MM.1S (cell line): Measurements from ENCODE around the gene CNGA3.

Experiments
- DNase-seq: peaks from one replicate; pipeline ENCODE4 v3.0.0-alpha.2; 2015
- H2AFZ ChIP-seq: fragments of 300-600 bp; sonication (generic); 2 replicates; pipeline ENCODE4 v1.6.0; 2016; ENCODE audit warnings: antibody characterized with exemption, low read length
- H3F3A ChIP-seq: fragments of 300-600 bp; sonication (generic); 2 replicates; pipeline ENCODE4 v1.6.1; 2016; ENCODE audit warnings: mild to moderate bottlenecking, antibody characterized with exemption, low read length, moderate library complexity, mixed read lengths; ENCODE audit not compliant: insufficient read depth
- H3K27ac ChIP-seq: fragments of 300-600 bp; sonication (generic); 2 replicates; pipeline ENCODE4 v1.5.1; 2016; ENCODE audit warnings: mild to moderate bottlenecking, low read length
- H3K27me3 ChIP-seq: fragments of 300-600 bp; sonication (generic); replicated peaks from 2 replicates; pipeline ENCODE4 v1.6.0; 2016; ENCODE audit warnings: low read length; ENCODE audit not compliant: insufficient read depth
- H3K36me3 ChIP-seq: fragments of 300-600 bp; sonication (generic); replicated peaks from 2 replicates; pipeline ENCODE4 v1.6.1; 2016; ENCODE audit warnings: mild to moderate bottlenecking, low read length, mixed read lengths; ENCODE audit not compliant: insufficient read depth
- H3K4me1 ChIP-seq: fragments of 300-600 bp; sonication (generic); 2 replicates; pipeline ENCODE4 v1.6.1; 2016; ENCODE audit warnings: low read length, mixed read lengths
- H3K4me2 ChIP-seq: fragments of 300-600 bp; sonication (generic); 2 replicates; pipeline ENCODE4 v1.6.0; 2016; ENCODE audit warnings: low read depth, low read length
- H3K4me3 ChIP-seq: fragments of 300-600 bp; sonication (generic); 2 replicates; pipeline ENCODE4 v1.5.1; 2016; ENCODE audit warnings: low read length, mixed read lengths
- H3K79me2 ChIP-seq: fragments of 300-600 bp; sonication (generic); 2 replicates; pipeline ENCODE4 v1.6.1; 2016; ENCODE audit warnings: mixed run types, low read length, mixed read lengths
- H3K9ac ChIP-seq: fragments of 300-600 bp; sonication (generic); 2 replicates; pipeline ENCODE4 v1.6.1; 2016; ENCODE audit warnings: low read length, mixed read lengths
- H3K9me2 ChIP-seq: fragments of 300-600 bp; sonication (generic); replicated peaks from 2 replicates; pipeline ENCODE4 v1.6.1; 2016; ENCODE audit warnings: mild to moderate bottlenecking, low read length, mixed read lengths; ENCODE audit not compliant: insufficient read depth
- H3K9me3 ChIP-seq: fragments of 300-600 bp; sonication (generic); replicated peaks from 2 replicates; pipeline ENCODE4 v1.6.1; 2016; ENCODE audit warnings: mild to moderate bottlenecking, low read length, mixed read lengths; ENCODE audit not compliant: insufficient read depth
- H4K20me1 ChIP-seq: fragments of 300-600 bp; sonication (generic); 2 replicates; pipeline ENCODE4 v1.6.1; 2016; ENCODE audit warnings: mild to moderate bottlenecking, low read length, moderate library complexity, mixed read lengths; ENCODE audit not compliant: insufficient read depth
- EZH2 ChIP-seq: fragments of 300-600 bp; sonication (generic); optimal IDR thresholded peaks from 2 replicates; pipeline ENCODE3; 2017; ENCODE audit warnings: low read depth, mild to moderate bottlenecking, antibody characterized with exemption, low read length, mixed read lengths
- EZH2phosphoT487 ChIP-seq: fragments of 300-600 bp; sonication (generic); IDR thresholded peaks from 2 replicates; pipeline ENCODE4 v1.6.1; 2018; ENCODE audit warnings: antibody characterized with exemption, low read length
- TF ChIP-seq, protein P1 (sequence below): fragments of 300-600 bp; sonication (generic); IDR thresholded peaks from 2 replicates; pipeline ENCODE4 v1.5.1; 2016; ENCODE audit warnings: antibody characterized with exemption, low read length, mixed read lengths

Gene CNGA3

DNA sequence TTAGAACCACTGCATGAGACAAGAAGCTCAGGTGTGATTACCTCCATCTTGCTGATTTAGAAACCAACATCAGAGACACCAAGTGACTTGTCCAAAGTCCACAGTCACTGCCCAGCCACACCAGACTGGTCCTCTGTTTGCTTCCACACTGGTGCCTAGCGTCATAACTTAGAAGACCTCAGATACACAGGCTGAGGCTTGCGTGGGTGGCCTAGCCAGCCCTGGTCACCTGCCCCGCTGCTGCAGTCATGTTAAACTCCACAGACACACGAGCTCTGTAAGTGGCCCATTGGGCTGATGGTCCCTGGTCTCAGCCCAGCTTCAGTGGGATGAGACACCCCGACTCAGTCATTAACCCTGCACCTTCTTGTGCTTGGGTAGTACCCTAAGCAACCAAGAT is 47.1 kb downstream of the CNGA3 start:
- Histone ChIP-seq H3K36me3 (no peaks in the 10 kb centered on the region), H3K4me3 (no peak overlapping the region), H3K9me2 (no peaks in the 10 kb centered on the region), H3K9me3 (no peaks in the 10 kb centered on the region), H3K27me3 (no peaks in the 10 kb centered on the region), H4K20me1 (no peaks in the 10 kb centered on the region), H2AFZ (no peak overlapping the region), H3K9ac (no peak overlapping the region), H3K27ac (no peak overlapping the region), H3K79me2 (no peaks in the 10 kb centered on the region), H3F3A (no peaks in the 10 kb centered on the region), H3K4me1 (no peaks in the 10 kb centered on the region), H3K4me2 (no peak overlapping the region)
- DNase-seq: no peak
- no peak for TF ChIP-seq EZH2phosphoT487
- TF ChIP-seq EZH2: no peak
- TF ChIP-seq, protein P1, sequence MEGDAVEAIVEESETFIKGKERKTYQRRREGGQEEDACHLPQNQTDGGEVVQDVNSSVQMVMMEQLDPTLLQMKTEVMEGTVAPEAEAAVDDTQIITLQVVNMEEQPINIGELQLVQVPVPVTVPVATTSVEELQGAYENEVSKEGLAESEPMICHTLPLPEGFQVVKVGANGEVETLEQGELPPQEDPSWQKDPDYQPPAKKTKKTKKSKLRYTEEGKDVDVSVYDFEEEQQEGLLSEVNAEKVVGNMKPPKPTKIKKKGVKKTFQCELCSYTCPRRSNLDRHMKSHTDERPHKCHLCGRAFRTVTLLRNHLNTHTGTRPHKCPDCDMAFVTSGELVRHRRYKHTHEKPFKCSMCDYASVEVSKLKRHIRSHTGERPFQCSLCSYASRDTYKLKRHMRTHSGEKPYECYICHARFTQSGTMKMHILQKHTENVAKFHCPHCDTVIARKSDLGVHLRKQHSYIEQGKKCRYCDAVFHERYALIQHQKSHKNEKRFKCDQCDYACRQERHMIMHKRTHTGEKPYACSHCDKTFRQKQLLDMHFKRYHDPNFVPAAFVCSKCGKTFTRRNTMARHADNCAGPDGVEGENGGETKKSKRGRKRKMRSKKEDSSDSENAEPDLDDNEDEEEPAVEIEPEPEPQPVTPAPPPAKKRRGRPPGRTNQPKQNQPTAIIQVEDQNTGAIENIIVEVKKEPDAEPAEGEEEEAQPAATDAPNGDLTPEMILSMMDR: no peak

DNA sequence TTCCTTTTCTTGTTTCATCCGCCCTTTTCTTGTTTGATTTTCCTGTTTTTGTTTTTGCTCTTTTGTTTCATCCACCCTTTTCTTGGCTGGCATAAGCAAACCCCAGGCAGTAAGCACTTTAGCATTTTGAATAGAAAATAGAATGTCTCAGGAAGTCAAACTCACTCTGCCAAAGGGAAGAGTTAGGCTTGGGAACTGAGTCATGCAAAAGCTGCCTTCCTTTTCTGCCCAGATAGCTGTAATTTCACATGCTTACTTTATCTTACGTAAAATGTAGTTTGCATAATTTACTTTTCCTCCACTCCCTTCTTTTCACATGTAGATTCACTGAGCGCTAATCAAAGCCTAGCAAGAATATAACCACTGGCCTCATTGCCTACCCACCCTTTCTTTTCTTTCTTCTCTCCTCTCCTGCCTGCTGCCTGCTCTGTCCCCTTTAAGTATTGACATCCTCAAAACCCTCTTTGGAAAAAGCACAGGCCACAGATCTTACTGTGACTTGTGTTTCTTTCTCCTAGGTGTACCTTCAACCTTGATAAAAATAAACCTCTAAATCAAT is 48.4 kb downstream of the CNGA3 start:
- H3K4me2 ChIP-seq: no peak overlapping the region
- H3K27me3 ChIP-seq: no peaks in the 10 kb centered on the region
- no peak overlapping the region for H3K27ac ChIP-seq
- H3K9ac ChIP-seq: no peak overlapping the region
- no peaks in the 10 kb centered on the region for H3K9me3 ChIP-seq
- TF ChIP-seq EZH2phosphoT487 (no peak), EZH2 (no peak)
- TF ChIP-seq, protein P1: no peak
- H4K20me1 ChIP-seq: no peaks in the 10 kb centered on the region
- H3K4me3 ChIP-seq: no peak overlapping the region
- no peaks in the 10 kb centered on the region for H3K9me2 ChIP-seq
- no peak overlapping the region for H2AFZ ChIP-seq
- no peaks in the 10 kb centered on the region for H3K4me1 ChIP-seq
- no peaks in the 10 kb centered on the region for H3K79me2 ChIP-seq
- DNase-seq: no peak
- H3F3A ChIP-seq: no peaks in the 10 kb centered on the region
- H3K36me3 ChIP-seq: no peaks in the 10 kb centered on the region

DNA sequence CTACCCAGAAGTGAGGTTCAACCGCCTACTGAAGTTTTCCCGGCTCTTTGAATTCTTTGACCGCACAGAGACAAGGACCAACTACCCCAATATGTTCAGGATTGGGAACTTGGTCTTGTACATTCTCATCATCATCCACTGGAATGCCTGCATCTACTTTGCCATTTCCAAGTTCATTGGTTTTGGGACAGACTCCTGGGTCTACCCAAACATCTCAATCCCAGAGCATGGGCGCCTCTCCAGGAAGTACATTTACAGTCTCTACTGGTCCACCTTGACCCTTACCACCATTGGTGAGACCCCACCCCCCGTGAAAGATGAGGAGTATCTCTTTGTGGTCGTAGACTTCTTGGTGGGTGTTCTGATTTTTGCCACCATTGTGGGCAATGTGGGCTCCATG is 49.7 kb downstream of the CNGA3 start:
- Histone ChIP-seq H3K9me2 (no peaks in the 10 kb centered on the region), H3K36me3 (no peaks in the 10 kb centered on the region), H3F3A (no peaks in the 10 kb centered on the region), H3K27ac (no peak overlapping the region), H3K4me2 (no peak overlapping the region), H3K79me2 (no peaks in the 10 kb centered on the region), H4K20me1 (no peaks in the 10 kb centered on the region), H3K27me3 (no peaks in the 10 kb centered on the region), H3K9me3 (no peaks in the 10 kb centered on the region), H3K9ac (no peak overlapping the region), H3K4me1 (no peaks in the 10 kb centered on the region), H2AFZ (no peak overlapping the region), H3K4me3 (no peak overlapping the region)
- no peak for DNase-seq
- TF ChIP-seq EZH2: no peak
- TF ChIP-seq, protein P1: no peak
- TF ChIP-seq EZH2phosphoT487: no peak
